Left cardiac atrium (tissue), 4 donors: ENCODE data around the gene AP1G2. TPM values are rescaled to one million over a fixed set of nuclear protein-coding genes. Genes with fewer than 3 reads are reported as not detected.

Source experiments
- ATAC-seq, 2 donors: fragments of 200-7000 bp; cut with Tn5 transposase; one replicate each; pipeline ENCODE4 v1.9.1; 2020; ENCODE audit warnings: mild to moderate bottlenecking in 2 of 2, moderate library complexity in 2 of 2
- DNase-seq: peaks from one replicate; pipeline ENCODE4 v3.0.0-alpha.2; 2020
- intact Hi-C, 2 donors: fragments of 100-400 bp; cut with DNase I; formaldehyde crosslinking; loops; one replicate each; pipeline versions ENCODE4 v1.14.1 to v1.15.1; 2022 to 2023
- total RNA-seq, 2 donors: library from RNA; stranded (reverse); fragmentation: NEBNext Ultra II Directional; extraction: Animal tissue kit (Norgen Biotek cat#: 25700); gene quantifications; one replicate each; pipeline ENCODE4 v1.2.1, GENCODE V29; 2021
- donor health status: DM: no; HTN: yes; CAD: no.
- donor health status: DM: no; HTN: yes; CAD: no; lungs with severe emphysema.
- donor health status: DM: yes; HTN: yes; CAD: no.
- donor health status: Dilated cardiomyopathy.

AP1G2 gene
- total RNA-seq, 2 donors from 2014 or later, result 16.5 to 32.3 TPM

GRCh38 chr14:23563473-23564180 lies 4.0 kb downstream of the AP1G2 start:
- no peak for ATAC-seq
- intact Hi-C loops, result loop anchor here (5.0 to 10.0 kb wide), 2 partner anchors 86 to 239 kb away; partner anchors contain the start of gene PABPN1 (in 1 of the 2)
- no peak for DNase-seq

GRCh38 chr14:23562822-23563472 lies 4.6 kb downstream of the AP1G2 start:
- DNase-seq (no peak), ATAC-seq (peak in 1 of 2 donors; percentile 11)
- intact Hi-C loops, result loop anchor here (5.0 to 10.0 kb wide), 2 partner anchors 86 to 238 kb away; partner anchors contain the start of gene PABPN1 (in 1 of the 2)

GRCh38 chr14:23561873-23562821 lies 5.4 kb downstream of the AP1G2 start:
- ATAC-seq, result peak in 1 of 2 donors; percentile 5
- intact Hi-C loops, result loop anchor here (5.0 to 10.0 kb wide), 2 partner anchors 85 to 237 kb away; partner anchors contain the start of gene PABPN1 (in 1 of the 2)
- no peak for DNase-seq

- intact Hi-C loops, result loop anchor here (5.0 to 10.0 kb wide), 2 partner anchors 84 to 236 kb away; partner anchors contain the start of gene PABPN1 (in 1 of the 2)
- DNase-seq (no peak), ATAC-seq (no peak)
Observed at GRCh38 chr14:23561259-23561658, 6.3 kb downstream of the AP1G2 start.

GRCh38 chr14:23559926-23560520 lies 7.6 kb downstream of the AP1G2 start:
- intact Hi-C loops, result loop anchor here (2.0 to 10.0 kb wide), 4 partner anchors 81 to 448 kb away; partner anchors contain the start of gene PABPN1 (in 1 of the 2)

GRCh38 chr14:23559010-23559925 lies 8.3 kb downstream of the AP1G2 start:
- intact Hi-C loops, result loop anchor here in 1 of 2 donors (2.0 to 5.0 kb wide), 2 partner anchors 80 to 447 kb away; no protein-coding TSS in a partner anchor
- ATAC-seq, result no peak
- DNase-seq, result peak; percentile 65

More at GRCh38 chr14:23559926-23560520, 7.6 kb downstream of the AP1G2 start:
- DNase-seq (no peak), ATAC-seq (no peak)

- intact Hi-C loops, result loop anchor here in 1 of 2 donors (2.0 to 5.0 kb wide), 2 partner anchors 80 to 446 kb away; no protein-coding TSS in a partner anchor
- no peak for ATAC-seq
- no peak for DNase-seq
Observed at GRCh38 chr14:23558346-23559009, 9.1 kb downstream of the AP1G2 start.

GRCh38 chr14:23557946-23558345 lies 9.6 kb downstream of the AP1G2 start:
- DNase-seq, result no peak
- intact Hi-C loops, result loop anchor here in 1 of 2 donors (2.0 to 5.0 kb wide), 2 partner anchors 79 to 446 kb away; no protein-coding TSS in a partner anchor
- ATAC-seq, result no peak

GRCh38 chr14:23557521-23557920 lies 10.1 kb downstream of the AP1G2 start:
- ATAC-seq (no peak), DNase-seq (no peak)
- intact Hi-C loops, result loop anchor here in 1 of 2 donors (5.0 kb wide), 1 partner anchor 445 kb away; no protein-coding TSS in a partner anchor

GRCh38 chr14:23556700-23557440 lies 10.7 kb downstream of the AP1G2 start:
- no peak for DNase-seq
- no peak for ATAC-seq
- intact Hi-C loops, result loop anchor here in 1 of 2 donors (5.0 kb wide), 1 partner anchor 445 kb away; no protein-coding TSS in a partner anchor

- intact Hi-C loops, result loop anchor here in 1 of 2 donors (5.0 kb wide), 1 partner anchor 444 kb away; no protein-coding TSS in a partner anchor
- DNase-seq (peak; percentile 97), ATAC-seq (peak; percentile 95)
Observed at GRCh38 chr14:23555882-23556699, 11.5 kb downstream of the AP1G2 start, which contains the start of gene THTPA. Gene THTPA, plus strand, starts transcription at chr14:23556271. Its CDS starts 487 bp downstream, at chr14:23556758.

- intact Hi-C loops, result loop anchor here in 1 of 2 donors (5.0 kb wide), 1 partner anchor 443 kb away; no protein-coding TSS in a partner anchor
- DNase-seq (no peak), ATAC-seq (peak in 1 of 2 donors; percentile 6)
Observed at GRCh38 chr14:23555533-23555881, 12.1 kb downstream of the AP1G2 start.

- ATAC-seq (peak; percentile 66 to 80), DNase-seq (peak; percentile 87)
- intact Hi-C loops, result no loop called here
Observed at GRCh38 chr14:23551266-23552028, 16.1 kb downstream of the AP1G2 start, which contains the start of gene ZFHX2. Gene ZFHX2, minus strand, starts transcription at chr14:23551765. Its CDS starts 16,440 bp downstream, at chr14:23535325.

- intact Hi-C loops, result no loop called here
- DNase-seq (peak; percentile 53), ATAC-seq (peak; percentile 10 to 32)
Observed at GRCh38 chr14:23550812-23551265, 16.8 kb downstream of the AP1G2 start.
